Heart left ventricle (tissue), 16 donors: ENCODE measurements around the gene TMEM179B. TPM values are rescaled to one million over a fixed set of nuclear protein-coding genes. Genes with fewer than 3 reads are reported as not detected.
A peak's percentile ranks its signal among the peaks of the same experiment; 100 is the strongest.
"Not testable (repeated sequence)": the region's sequence is repeated elsewhere in the genome, so short reads cannot be mapped to it uniquely, and the experiment has no call there.

ENCODE experiments used
- ATAC-seq, 4 donors: fragments of 200-7000 bp; cut with Tn5 transposase; one replicate each; pipeline ENCODE4 v1.9.1; 2020 to 2022; ENCODE audit warnings: moderate library complexity in 4 of 4, mild to moderate bottlenecking in 3 of 4, moderate number of reproducible peaks in 1 of 4
- DNase-seq, 5 donors: peaks; one replicate each; pipeline ENCODE4 v3.0.0-alpha.2; 2020
- H3K27ac ChIP-seq, 12 donors: fragments of 200-600 bp; sonication (generic) in 4 of 12; one replicate each; pipeline versions ENCODE4 v1.5.0 to v1.8.0; 2016 to 2022; ENCODE audit warnings: mild to moderate bottlenecking in 2 of 12
- H3K27me3 ChIP-seq, 9 donors: fragments of 200-600 bp; sonication (generic) in 2 of 9; one replicate each; pipeline versions ENCODE4 v1.5.1 to v1.8.0; 2016 to 2022; ENCODE audit warnings: mild to moderate bottlenecking in 3 of 9
- H3K36me3 ChIP-seq, 9 donors: fragments of 200-600 bp; sonication (generic) in 2 of 9; one replicate each; pipeline versions ENCODE4 v1.5.0 to v1.8.0; 2018 to 2022; ENCODE audit warnings: mild to moderate bottlenecking in 2 of 9
- H3K4me1 ChIP-seq, 12 donors: fragments of 200-600 bp; sonication (generic) in 4 of 12; one replicate each; pipeline versions ENCODE4 v1.5.0 to v1.8.0; 2016 to 2022; ENCODE audit warnings: mild to moderate bottlenecking in 3 of 12
- H3K4me3 ChIP-seq, 12 donors: fragments of 200-600 bp; sonication (generic) in 4 of 12; one replicate each; pipeline versions ENCODE4 v1.5.0 to v1.8.0; 2017 to 2022; ENCODE audit warnings: mild to moderate bottlenecking in 9 of 12, moderate library complexity in 4 of 12
- H3K9me3 ChIP-seq, 12 donors: fragments of 200-600 bp; sonication (generic) in 4 of 12; one replicate each; pipeline versions ENCODE4 v1.5.0 to v1.8.0; 2016 to 2022; ENCODE audit warnings: mild to moderate bottlenecking in 1 of 12
- CTCF ChIP-seq, 12 donors: fragments of 200-600 bp; sonication (generic) in 4 of 12; IDR thresholded peaks; one replicate each; pipeline versions ENCODE4 v1.5.0 to v1.8.0; 2018 to 2022; ENCODE audit warnings: antibody characterized with exemption in 12 of 12, mild to moderate bottlenecking in 5 of 12
- POLR2A ChIP-seq, 2 donors: fragments of 450-650 bp; IDR thresholded peaks; one replicate each; pipeline ENCODE4 v1.6.1; 2017; ENCODE audit warnings: antibody characterized with exemption in 2 of 2, mild to moderate bottlenecking in 2 of 2, moderate library complexity in 2 of 2
- WGBS, 4 donors: extraction: QIAGEN DNeasy Blood & Tissue Kit in 2 of 4; methylation state at CpG; one replicate each; pipeline versions ENCODE4 v1.1.5 to v1.1.7; 2013 to 2018; 5-methylcytosine and 5-hydroxymethylcytosine counted together
- intact Hi-C, 10 donors: fragments of 100-400 bp; cut with DNase I; formaldehyde crosslinking; loops; one replicate each; pipeline versions ENCODE4 v1.11.1 to v1.14.2; 2022
- polyA plus RNA-seq, 2 donors: library from polyadenylated mRNA; stranded (reverse); fragments of 200-250 nt; gene quantifications; one replicate each; pipeline ENCODE4 v1.2.3, GENCODE V29; 2013
- total RNA-seq, 9 donors: library from RNA; depleted of rRNA in 2 of 9; stranded (reverse); fragments of >200 nt in 2 of 9; fragmentation: NEBNext Ultra II Directional in 3 of 9; extraction: Animal tissue kit (Norgen Biotek cat#: 25700) in 3 of 9; gene quantifications; one replicate each; pipeline versions ENCODE4 v1.1.0 to v1.2.4, GENCODE V29; 2016 to 2023
- donor health status: ischemic (EF 13 %, LVEDD 7.1; RV severe dilation, severe dysfunction).
- donor health status: healthy with polysubstance abuse.
- donor health status: DM: no; HTN: yes; CAD: no.
- donor health status: DM: no; HTN: no; CAD: no.
- donor health status: ischemic (EF 25% LVEDD 6.9; RV normal size, moderate dysfunction).
- donor health status: ischemic (EF 25% LVEDD 5.7; RV mildly dilated, moderate dysfunction).
- donor health status: healthy.
- donor health status: DM: yes; HTN: yes; CAD: no.
- donor health status: ischemic (EF 35%, LVEDD 5.7; RV mildly dilated, moderate dysfunction).
- donor health status: nonischemic (EF 11% LVEDD 7.7; RV severe dilation, severe dysfunction).
- donor health status: DM: yes; HTN: yes; CAD: no.
- donor health status: PGD.
- donor health status: ischemic (EF 29% LVEDD 5.4; RV normal size, mild dysfunction).
- donor health status: nonischemic (EF 23%, LVEDD 6.1; RV moderate dilation, normal function).

TMEM179B gene
- total and polyA plus RNA-seq, 11 donors: 14.7 to 47.3 (median 22.3) TPM

DNA sequence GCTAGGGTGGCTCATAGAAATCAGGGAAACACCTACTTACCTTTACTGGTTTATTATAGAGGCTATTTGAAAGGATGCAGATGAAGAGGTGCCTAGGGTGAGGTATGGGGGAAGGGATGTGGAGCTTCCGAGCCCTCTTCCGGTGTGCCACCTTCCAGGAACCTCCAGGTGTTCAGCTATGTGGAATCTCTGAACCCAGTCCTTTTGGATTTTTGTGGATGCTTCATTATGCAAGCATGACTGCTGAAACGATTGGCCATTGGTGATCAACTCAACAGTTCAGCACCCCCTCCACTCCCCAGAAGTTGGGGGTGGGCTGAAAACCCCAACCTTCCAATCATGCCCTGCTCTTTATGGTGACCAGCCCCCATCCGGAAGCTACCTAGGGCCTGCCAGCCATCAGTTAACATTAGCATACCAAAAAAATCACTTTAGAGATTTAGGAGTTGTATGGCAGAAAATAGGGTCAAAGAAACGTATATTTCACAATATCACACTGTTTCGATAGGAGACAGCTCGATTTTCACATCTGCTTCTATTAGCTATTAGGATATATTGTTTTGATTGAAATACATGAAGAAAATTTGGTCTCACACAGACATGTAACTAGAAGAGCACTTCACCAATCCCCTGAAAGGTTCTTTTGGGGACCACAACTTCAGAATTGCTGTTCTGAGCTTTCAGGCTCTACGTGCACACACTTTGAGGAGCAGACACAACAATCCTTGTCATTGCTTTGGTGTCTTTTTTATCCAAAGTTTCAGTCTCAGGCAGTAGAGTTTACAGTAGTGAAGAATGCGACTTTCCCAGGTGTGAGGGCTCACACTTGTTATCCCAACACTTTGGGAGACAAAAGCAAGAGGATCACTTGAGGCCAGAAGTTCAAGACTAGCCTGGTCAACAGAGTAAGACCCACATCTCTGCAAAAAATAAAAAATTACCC lies 29.1 kb upstream of the TMEM179B start:
- Histone ChIP-seq H3K9me3 (no peaks in the 10 kb centered on the region), H3K27me3 (no peaks in the 10 kb centered on the region), H3K4me3 (no peak overlapping the region), H3K27ac (no peak overlapping the region), H3K36me3 (peaks cover 0 to 8% (median 0%) of the 10 kb centered on the region in 9 donors), H3K4me1 (peaks cover 2 to 31% (median 20%) of the 10 kb centered on the region in 12 donors)
- ATAC-seq: no peak
- WGBS, 4 donors: 55 to 60% (median 58%) methylated on average over 9 of the region's 9 CpGs
- TF ChIP-seq POLR2A (IDR thresholded peaks at IDR 0.05) (no peak), CTCF (IDR thresholded peaks at IDR 0.05) (no peak)
- DNase-seq: no peak
- intact Hi-C loops: no loop called here

DNA sequence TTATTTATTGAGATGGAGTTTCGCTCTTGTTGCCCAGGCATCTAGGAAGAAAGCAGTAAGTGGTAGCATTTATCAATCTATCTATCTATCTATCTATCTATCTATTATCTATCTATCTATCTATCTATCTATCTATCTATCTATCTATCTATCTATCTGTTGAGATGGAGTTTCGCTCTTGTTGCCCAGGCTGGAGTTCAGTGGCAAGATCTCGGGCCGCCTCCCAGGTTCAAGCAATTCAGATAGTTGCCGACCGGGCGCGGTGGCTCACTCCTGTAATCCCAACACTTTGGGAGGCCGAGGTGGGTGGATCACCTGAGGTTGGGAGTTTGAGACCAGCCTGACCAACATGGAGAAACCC lies 26.4 kb upstream of the TMEM179B start:
- H3K27me3 ChIP-seq, H3K9me3 ChIP-seq, ATAC-seq: not testable (repeated sequence)
- DNase-seq: peak in 2 of 5 donors; percentile 34 to 57
- WGBS, 4 donors: 38 to 42% (median 39%) methylated on average over 9 of the region's 9 CpGs
- Histone ChIP-seq H3K36me3 (peaks cover 0 to 34% (median 15%) of the 10 kb centered on the region in 9 donors), H3K4me3 (peak overlapping the region; percentile 63 to 92 (median 81)), H3K4me1 (peaks cover 0 to 25% (median 12%) of the 10 kb centered on the region in 12 donors), H3K27ac (peak overlapping the region in 11 of 12 donors; percentile 64 to 88 (median 82))
- intact Hi-C loops: loop anchor here in 1 of 10 donors (1.0 kb wide), 1 partner anchor 10 kb away; the partner anchor contains the start of gene TAF6L

DNA sequence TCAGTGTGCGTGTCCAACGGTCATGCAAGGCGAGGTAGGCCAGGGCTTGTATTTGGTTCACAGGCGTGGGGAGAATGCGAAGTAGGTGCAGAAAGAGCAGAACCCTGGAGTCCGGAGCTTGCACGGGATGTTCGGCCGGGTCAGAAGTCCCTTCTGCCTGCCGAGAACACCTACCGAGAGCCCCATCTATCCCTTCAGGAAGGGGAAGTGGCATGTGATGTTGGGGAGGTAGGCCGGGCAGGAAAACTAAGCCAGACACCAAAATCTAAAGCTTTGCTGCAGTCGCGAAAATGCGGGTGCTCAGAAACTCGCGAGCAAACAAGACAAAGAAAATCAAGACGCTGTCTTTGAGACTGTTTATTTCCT lies 16.4 kb upstream of the TMEM179B start:
- intact Hi-C loops: loop anchor here in 4 of 10 donors (1.0 to 5.0 kb wide), 5 partner anchors 9 to 43 kb away; partner anchors contain the start of genes TTC9C (in 2 of the 4), HNRNPUL2 (in 1 of the 4), POLR2G (in 1 of the 4) and TMEM179B (in 1 of the 4)
- WGBS, 4 donors: 0 to 2% (median 1%) methylated on average over 18 of the region's 18 CpGs
- DNase-seq (peak in 4 of 5 donors; percentile 29 to 44 (median 38)), ATAC-seq (peak in 3 of 4 donors; percentile 7 to 17 (median 12))
- Histone ChIP-seq H3K4me1 (peaks cover 0 to 27% (median 19%) of the 10 kb centered on the region in 12 donors), H3K27ac (peak overlapping the region; percentile 84 to 96 (median 93)), H3K4me3 (peak overlapping the region; percentile 52 to 86 (median 74)), H3K9me3 (no peaks in the 10 kb centered on the region), H3K27me3 (no peaks in the 10 kb centered on the region), H3K36me3 (peaks cover 0 to 33% (median 25%) of the 10 kb centered on the region in 9 donors)
- TF ChIP-seq POLR2A (IDR thresholded peaks at IDR 0.05) (no peak), CTCF (IDR thresholded peaks at IDR 0.05) (no peak)

DNA sequence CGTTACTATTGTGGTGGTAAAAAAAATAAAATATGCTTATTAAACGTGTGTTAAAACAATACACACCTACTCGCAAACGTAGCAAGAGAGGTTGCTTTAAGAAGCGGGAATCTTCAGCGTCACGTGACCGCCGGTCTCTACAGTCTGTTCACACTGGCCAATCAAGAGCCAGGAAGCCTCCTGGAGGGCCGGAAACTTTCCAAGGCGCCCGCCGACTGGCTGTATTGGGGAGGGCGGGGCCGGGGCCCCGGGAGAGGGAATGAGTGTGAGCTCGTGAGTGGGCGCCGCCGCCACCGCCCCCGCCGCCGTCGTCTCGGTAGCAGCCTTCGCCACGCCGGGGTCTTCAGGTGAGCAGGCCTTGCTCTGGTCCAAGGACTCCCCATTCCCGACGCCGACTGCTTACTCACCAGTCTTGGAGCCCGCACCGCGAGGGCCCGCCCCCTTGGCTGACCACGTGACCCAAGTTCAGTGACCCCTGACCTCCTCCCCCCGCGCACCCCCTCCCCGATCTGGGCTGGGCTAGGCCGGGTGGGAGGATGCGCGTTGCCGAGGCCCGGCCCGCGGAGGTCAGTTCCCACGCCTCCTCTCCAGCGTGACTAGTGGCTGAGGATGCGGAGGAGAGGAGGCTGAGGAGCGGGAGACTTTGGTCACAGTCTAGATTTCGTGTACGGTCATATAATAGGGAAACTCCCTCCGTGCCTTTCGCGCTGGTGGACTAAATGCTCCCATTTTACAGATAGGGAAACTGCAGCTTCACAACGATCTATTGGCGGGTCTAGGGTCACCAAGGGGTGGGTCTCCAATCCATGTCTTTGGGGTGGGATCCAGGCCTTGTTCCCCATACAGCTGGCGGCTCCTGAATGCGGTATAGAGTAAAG lies 15.8 kb upstream of the TMEM179B start, which contains the start of gene TAF6L:
Gene TAF6L, plus strand, starts transcription at position 253 of the 878 bp plus-strand sequence. CDS start 4,388 bp downstream, outside the sequence.
- no peaks in the 10 kb centered on the region for H3K9me3 ChIP-seq
- DNase-seq (peak; percentile 98 to 100 (median 99)), ATAC-seq (peak; percentile 94 to 98 (median 98))
- no peaks in the 10 kb centered on the region for H3K27me3 ChIP-seq
- intact Hi-C loops: loop anchor here in 4 of 10 donors (1.0 to 5.0 kb wide), 5 partner anchors 10 to 44 kb away; partner anchors contain the start of genes TTC9C (in 2 of the 4), HNRNPUL2 (in 1 of the 4), POLR2G (in 1 of the 4) and TMEM179B (in 1 of the 4)
- H3K27ac ChIP-seq: peak within 1 kb of the TSS; percentile 84 to 96 (median 93)
- peaks cover 0 to 27% (median 19%) of the 10 kb centered on the region in 12 donors for H3K4me1 ChIP-seq
- H3K36me3 ChIP-seq: peaks cover 0 to 33% (median 25%) of the 10 kb centered on the region in 9 donors
- WGBS, 4 donors: 2 to 4% (median 2%) methylated on average over 25 to 60 of the region's 60 CpGs
- TF ChIP-seq CTCF (IDR thresholded peaks at IDR 0.05): no peak
- TF ChIP-seq POLR2A (IDR thresholded peaks at IDR 0.05): peak in 1 of 2 donors; percentile 27
- H3K4me3 ChIP-seq: peak within 1 kb of the TSS; percentile 52 to 86 (median 74)
